Keratinocyte (primary cell): ENCODE data around the gene LARGE1. TPM values are rescaled to one million over a fixed set of nuclear protein-coding genes. Genes with fewer than 3 reads are reported as not detected.

Experiments used
- DNase-seq: peaks from one replicate; pipeline ENCODE4 v3.0.0-alpha.2; 2011; ENCODE audit warnings: low read depth, missing footprints, low spot score
- FAIRE-seq: peaks from 2 replicates; lab custom pipeline; 2011; peaks lifted over from hg19 to GRCh38; lab: Jason Lieb, UNC
- H2AFZ ChIP-seq: 2 replicates; pipeline ENCODE4 v1.6.0; 2012; ENCODE audit warnings: low read length, control low read depth, inconsistent platforms; ENCODE audit not compliant: control insufficient read depth
- H3K27ac ChIP-seq: 2 replicates; pipeline ENCODE4 v1.5.1; 2011; ENCODE audit warnings: low read length; ENCODE audit not compliant: control insufficient read depth, insufficient read depth
- H3K27me3 ChIP-seq: 3 replicates; pipeline ENCODE4 v1.6.0; 2011; ENCODE audit warnings: low read length; ENCODE audit not compliant: control insufficient read depth, insufficient read depth; ENCODE audit errors: extremely low read depth
- H3K36me3 ChIP-seq, 2 experiments: 2 replicates in 1 of 2; 3 replicates in 1 of 2; pipeline ENCODE4 v1.5.1; 2011; ENCODE audit warnings: low read length in 2 of 2, mild to moderate bottlenecking in 1 of 2; ENCODE audit not compliant: control insufficient read depth in 2 of 2, insufficient read depth in 2 of 2; ENCODE audit errors: extremely low read depth in 1 of 2
- H3K4me1 ChIP-seq: 3 replicates; pipeline ENCODE4 v1.5.1; 2011; ENCODE audit warnings: low read length; ENCODE audit not compliant: control insufficient read depth, insufficient read depth; ENCODE audit errors: extremely low read depth
- H3K4me2 ChIP-seq: 3 replicates; pipeline ENCODE4 v1.6.0; 2011; ENCODE audit warnings: low read depth, low read length; ENCODE audit not compliant: control insufficient read depth, insufficient read depth; ENCODE audit errors: extremely low read depth
- H3K4me3 ChIP-seq, 3 experiments: fragments of 200-600 bp in 1 of 3; sonication (generic) in 1 of 3; 2 replicates in 2 of 3; 3 replicates in 1 of 3; pipeline ENCODE4 v1.5.1; 2011 to 2016; ENCODE audit warnings: low read length in 3 of 3, mild to moderate bottlenecking in 3 of 3, control low read depth in 2 of 3, inconsistent platforms in 1 of 3, low read depth in 1 of 3, mixed read lengths in 1 of 3, mixed run types in 1 of 3, moderate library complexity in 1 of 3; ENCODE audit not compliant: control insufficient read depth in 2 of 3, insufficient read depth in 2 of 3; ENCODE audit errors: extremely low read depth in 1 of 3
- H3K79me2 ChIP-seq: 2 replicates; pipeline ENCODE4 v1.6.0; 2012; ENCODE audit warnings: low read length; ENCODE audit not compliant: control insufficient read depth, insufficient read depth
- H3K9ac ChIP-seq: 3 replicates; pipeline ENCODE4 v1.6.0; 2011; ENCODE audit warnings: low read length; ENCODE audit not compliant: control insufficient read depth, insufficient read depth; ENCODE audit errors: extremely low read depth
- H3K9me1 ChIP-seq: 3 replicates; pipeline ENCODE4 v1.6.0; 2011; ENCODE audit warnings: low read length; ENCODE audit not compliant: control insufficient read depth, insufficient read depth; ENCODE audit errors: extremely low read depth
- H3K9me3 ChIP-seq: 2 replicates; pipeline ENCODE4 v1.5.1; 2012; ENCODE audit warnings: low read depth, low read length; ENCODE audit not compliant: control insufficient read depth
- H4K20me1 ChIP-seq: 3 replicates; pipeline ENCODE4 v1.6.0; 2011; ENCODE audit warnings: low read length; ENCODE audit not compliant: control insufficient read depth, insufficient read depth; ENCODE audit errors: extremely low read depth
- CTCF ChIP-seq, 3 experiments: IDR thresholded peaks in 1 of 3; conservative IDR thresholded peaks in 1 of 3; optimal IDR thresholded peaks in 1 of 3; 2 replicates in 2 of 3; 3 replicates in 1 of 3; pipeline versions ENCODE3 to v1.5.1; 2011; ENCODE audit warnings: low read length in 3 of 3, mild to moderate bottlenecking in 3 of 3, moderate library complexity in 2 of 3, control low read depth in 1 of 3, inconsistent platforms in 1 of 3; ENCODE audit not compliant: insufficient read depth in 2 of 3; ENCODE audit errors: extremely low read depth in 1 of 3
- EZH2 ChIP-seq: IDR thresholded peaks from one replicate; pipeline ENCODE4 v1.6.1; 2012; ENCODE audit warnings: inconsistent platforms, mild to moderate bottlenecking, low read length, moderate library complexity
- dilution Hi-C: fragments of 300-500 bp; cut with MboI; formaldehyde crosslinking; loops from one replicate; pipeline ENCODE4 v1.7.0; 2020; ENCODE audit warnings: low sequenced_read_pairs; ENCODE audit not compliant: extremely low pct_ligation_motif_present
- polyA plus RNA-seq, 5 experiments: library from polyadenylated mRNA; depleted of rRNA in 3 of 5; stranded (reverse) in 3 of 5; stranded (forward) in 1 of 5; unstranded in 1 of 5; fragments of >200 nt; gene quantifications; 1 replicate in 1 of 5; 2 replicates in 3 of 5; 3 replicates in 1 of 5; pipeline versions ENCODE4 v1.2.1 to v1.2.3, GENCODE V29; 2011 to 2012; ENCODE audit warnings: missing spikeins in 2 of 5, low read depth in 1 of 5, low replicate concordance in 1 of 5

LARGE1 gene
- polyA plus RNA-seq, 1 donor (not counting 4 experiments of a cell fraction or from before 2014, with no cell fraction given), result 4.5 TPM

GRCh38 chr22:33964121-33964520 is 43.8 kb upstream of the LARGE1 start:
- H4K20me1 ChIP-seq, result no peaks in the 10 kb centered on the region
- FAIRE-seq (no peak), DNase-seq (no peak)
- no peaks in the 10 kb centered on the region for H3K9me1 ChIP-seq
- TF ChIP-seq EZH2 (no peak), CTCF (optimal IDR thresholded peaks at IDR 0.05 in 1 of 3, IDR thresholded peaks at IDR 0.05 in 1 of 3, conservative IDR thresholded peaks at IDR 0.05 in 1 of 3; ENCODE audit: extremely low read depth in 1 of 3, insufficient read depth in 2 of 3, low read length in 3 of 3) (no peak)
- H3K27ac ChIP-seq, result no peak overlapping the region
- no peaks in the 10 kb centered on the region for H3K79me2 ChIP-seq
- no peak overlapping the region for H3K9ac ChIP-seq
- no peak overlapping the region for H2AFZ ChIP-seq
- H3K36me3 ChIP-seq, result no peaks in the 10 kb centered on the region
- H3K9me3 ChIP-seq, result no peaks in the 10 kb centered on the region
- H3K4me3 ChIP-seq, result no peak overlapping the region
- dilution Hi-C loops, result no loop called here
- H3K4me1 ChIP-seq, result no peaks in the 10 kb centered on the region
- H3K4me2 ChIP-seq, result no peak overlapping the region
- no peaks in the 10 kb centered on the region for H3K27me3 ChIP-seq

- no peak overlapping the region for H3K27ac ChIP-seq
- no peak for TF ChIP-seq EZH2
- TF ChIP-seq CTCF (optimal IDR thresholded peaks at IDR 0.05 in 1 of 3, IDR thresholded peaks at IDR 0.05 in 1 of 3, conservative IDR thresholded peaks at IDR 0.05 in 1 of 3; ENCODE audit: extremely low read depth in 1 of 3, insufficient read depth in 2 of 3, low read length in 3 of 3), result no peak
- H3K27me3 ChIP-seq, result no peaks in the 10 kb centered on the region
Observed at GRCh38 chr22:33962409-33962808, 42.1 kb upstream of the LARGE1 start.

More at GRCh38 chr22:33962409-33962808, 42.1 kb upstream of the LARGE1 start:
- H3K9ac ChIP-seq, result no peak overlapping the region
- no peaks in the 10 kb centered on the region for H3K4me1 ChIP-seq
- no peak overlapping the region for H3K4me2 ChIP-seq
- no peaks in the 10 kb centered on the region for H4K20me1 ChIP-seq
- no peak overlapping the region for H3K4me3 ChIP-seq
- no peak overlapping the region for H2AFZ ChIP-seq
- no peaks in the 10 kb centered on the region for H3K9me1 ChIP-seq
- no peaks in the 10 kb centered on the region for H3K36me3 ChIP-seq
- no peaks in the 10 kb centered on the region for H3K79me2 ChIP-seq
- no peak for DNase-seq
- H3K9me3 ChIP-seq, result no peaks in the 10 kb centered on the region
- no peak for FAIRE-seq
- dilution Hi-C loops, result no loop called here
